Measurements from ENCODE around the gene PHKG2.

DNA sequence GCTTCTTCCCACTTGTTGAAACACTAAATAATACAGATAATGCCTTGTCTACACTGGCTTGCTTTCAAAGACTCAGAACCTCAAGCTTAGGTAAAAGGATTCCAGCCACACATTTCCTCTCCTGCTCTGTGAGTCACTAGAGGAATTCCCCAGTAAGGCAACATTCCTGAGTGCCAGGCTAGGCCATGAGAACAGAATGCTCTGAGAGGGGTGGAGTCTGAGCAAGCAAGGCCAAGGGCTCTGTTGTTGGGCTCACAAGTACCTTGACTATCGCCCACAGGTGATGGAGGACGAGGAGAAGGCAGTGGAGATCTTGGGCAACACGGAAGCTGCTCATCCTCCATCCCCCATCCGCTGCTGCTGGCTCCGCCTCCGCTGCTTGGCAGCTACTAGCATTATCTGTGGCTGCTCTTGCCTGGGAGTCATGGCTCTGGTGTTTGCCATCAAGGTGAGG lies 6.7 kb upstream of the PHKG2 start:
- no peak for TF ChIP-seq CTCF (IDR thresholded peaks at IDR 0.05)
- no peak for TF ChIP-seq POLR2A (IDR thresholded peaks at IDR 0.05; ENCODE audit: low read depth)
- TF ChIP-seq EP300 (IDR thresholded peaks at IDR 0.05): no peak
- peak in 1 of 2 donors; percentile 76 for TF ChIP-seq POLR2AphosphoS5 (IDR thresholded peaks at IDR 0.05)

Data from esophagus muscularis mucosa (tissue), 4 donors.